Neural crest cell (in vitro differentiated cells): Measurements from ENCODE around the gene NPAS3. TPM values are rescaled to one million over a fixed set of nuclear protein-coding genes. Genes with fewer than 3 reads are reported as not detected.

ENCODE experiments used
- DNase-seq: peaks from one replicate; pipeline ENCODE4 v3.0.0; 2021; ENCODE audit warnings: low read depth, mixed read lengths, low spot score
- H3K27ac Mint-ChIP-seq: one replicate; pipeline ENCODE4 v1.8.0; 2021; ENCODE audit warnings: mild to moderate bottlenecking, mixed read lengths; ENCODE audit not compliant: unreplicated experiment
- H3K27me3 Mint-ChIP-seq: 2 replicates; pipeline ENCODE4 v1.8.0; 2021; ENCODE audit warnings: low read depth, mild to moderate bottlenecking, mixed read lengths
- H3K36me3 Mint-ChIP-seq: 2 replicates; pipeline ENCODE4 v1.8.0; 2021; ENCODE audit warnings: low read depth, mild to moderate bottlenecking, mixed read lengths
- H3K4me1 Mint-ChIP-seq: 2 replicates; pipeline ENCODE4 v1.8.0; 2021; ENCODE audit warnings: mixed read lengths
- H3K4me3 Mint-ChIP-seq: one replicate; pipeline ENCODE4 v1.8.0; 2021; ENCODE audit warnings: mild to moderate bottlenecking, mixed read lengths
- H3K9me3 Mint-ChIP-seq: 2 replicates; pipeline ENCODE4 v1.8.0; 2021; ENCODE audit warnings: mixed read lengths
- total RNA-seq: library from RNA; stranded (reverse); gene quantifications from 2 replicates; pipeline ENCODE4 v1.2.1, GENCODE V29; 2021
- TF ChIP-seq, protein P1 (sequence below): fragments of 200-600 bp; sonication (generic); conservative IDR thresholded peaks from 2 replicates; pipeline ENCODE4 v1.5.0; 2021; ENCODE audit warnings: antibody characterized with exemption, mild to moderate bottlenecking

Gene NPAS3
- total RNA-seq, 1 donor from 2014 or later: 18.2 TPM

GRCh38 chr14:33510063-33510481, 571.4 kb downstream of the NPAS3 start:
- TF ChIP-seq, protein P1, sequence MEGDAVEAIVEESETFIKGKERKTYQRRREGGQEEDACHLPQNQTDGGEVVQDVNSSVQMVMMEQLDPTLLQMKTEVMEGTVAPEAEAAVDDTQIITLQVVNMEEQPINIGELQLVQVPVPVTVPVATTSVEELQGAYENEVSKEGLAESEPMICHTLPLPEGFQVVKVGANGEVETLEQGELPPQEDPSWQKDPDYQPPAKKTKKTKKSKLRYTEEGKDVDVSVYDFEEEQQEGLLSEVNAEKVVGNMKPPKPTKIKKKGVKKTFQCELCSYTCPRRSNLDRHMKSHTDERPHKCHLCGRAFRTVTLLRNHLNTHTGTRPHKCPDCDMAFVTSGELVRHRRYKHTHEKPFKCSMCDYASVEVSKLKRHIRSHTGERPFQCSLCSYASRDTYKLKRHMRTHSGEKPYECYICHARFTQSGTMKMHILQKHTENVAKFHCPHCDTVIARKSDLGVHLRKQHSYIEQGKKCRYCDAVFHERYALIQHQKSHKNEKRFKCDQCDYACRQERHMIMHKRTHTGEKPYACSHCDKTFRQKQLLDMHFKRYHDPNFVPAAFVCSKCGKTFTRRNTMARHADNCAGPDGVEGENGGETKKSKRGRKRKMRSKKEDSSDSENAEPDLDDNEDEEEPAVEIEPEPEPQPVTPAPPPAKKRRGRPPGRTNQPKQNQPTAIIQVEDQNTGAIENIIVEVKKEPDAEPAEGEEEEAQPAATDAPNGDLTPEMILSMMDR: no peak
- no peak overlapping the region for H3K27ac Mint-ChIP-seq
- peaks cover 57% of the 10 kb centered on the region for H3K4me1 Mint-ChIP-seq
- no peak for DNase-seq
- no peaks in the 10 kb centered on the region for H3K9me3 Mint-ChIP-seq
- H3K27me3 Mint-ChIP-seq: no peaks in the 10 kb centered on the region
- H3K36me3 Mint-ChIP-seq: peaks cover 4% of the 10 kb centered on the region
- no peak overlapping the region for H3K4me3 Mint-ChIP-seq

GRCh38 chr14:33510991-33511390, 572.3 kb downstream of the NPAS3 start:
- TF ChIP-seq, protein P1: no peak
- H3K4me1 Mint-ChIP-seq: peaks cover 57% of the 10 kb centered on the region
- H3K36me3 Mint-ChIP-seq: peaks cover under 1% of the 10 kb centered on the region
- H3K27me3 Mint-ChIP-seq: no peaks in the 10 kb centered on the region
- H3K27ac Mint-ChIP-seq: no peak overlapping the region
- no peak for DNase-seq
- no peak overlapping the region for H3K4me3 Mint-ChIP-seq
- H3K9me3 Mint-ChIP-seq: no peaks in the 10 kb centered on the region

- Mint-ChIP-seq H3K4me1 (peaks cover 56% of the 10 kb centered on the region), H3K27me3 (no peaks in the 10 kb centered on the region), H3K36me3 (no peaks in the 10 kb centered on the region), H3K4me3 (no peak overlapping the region), H3K27ac (no peak overlapping the region), H3K9me3 (no peaks in the 10 kb centered on the region)
- TF ChIP-seq, protein P1: no peak
- no peak for DNase-seq
These were observed 573.4 kb downstream of the NPAS3 start for GRCh38 chr14:33511851-33512640.

DNA sequence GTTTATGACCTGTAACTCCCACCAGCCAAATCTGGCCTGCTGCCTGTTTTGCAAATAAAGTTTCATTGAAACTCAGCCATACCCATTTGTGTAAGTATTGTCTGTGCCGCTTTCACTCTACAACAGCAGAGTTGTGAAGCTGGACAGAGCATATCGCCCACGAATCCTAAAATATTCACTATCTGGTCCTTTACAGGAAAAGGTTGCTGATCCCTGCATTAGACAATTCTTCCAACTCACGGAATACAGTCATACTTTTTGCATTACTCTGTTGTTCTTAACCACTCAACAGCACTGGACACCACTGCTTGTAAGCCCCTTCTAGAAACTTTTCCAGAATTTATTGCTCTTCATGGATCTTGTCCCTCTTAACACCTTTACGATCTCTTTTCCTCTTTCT, 576.8 kb downstream of the NPAS3 start:
- Mint-ChIP-seq H3K4me1 (peaks cover 26% of the 10 kb centered on the region), H3K36me3 (no peaks in the 10 kb centered on the region), H3K27me3 (no peaks in the 10 kb centered on the region), H3K27ac (no peak overlapping the region), H3K4me3 (no peak overlapping the region), H3K9me3 (no peaks in the 10 kb centered on the region)
- TF ChIP-seq, protein P1: no peak
- no peak for DNase-seq

GRCh38 chr14:33515899-33516298, 577.2 kb downstream of the NPAS3 start:
- Mint-ChIP-seq H3K36me3 (no peaks in the 10 kb centered on the region), H3K4me1 (peaks cover 23% of the 10 kb centered on the region), H3K27ac (no peak overlapping the region), H3K9me3 (no peaks in the 10 kb centered on the region), H3K4me3 (no peak overlapping the region), H3K27me3 (no peaks in the 10 kb centered on the region)
- TF ChIP-seq, protein P1: no peak
- no peak for DNase-seq
